Nephron progenitor cell (in vitro differentiated cells): Measurements from ENCODE around the gene LY6G5B.

Experiments
- DNase-seq: peaks from one replicate; pipeline ENCODE4 v3.0.0; 2021
- H3K27ac Mint-ChIP-seq: 2 replicates; pipeline ENCODE4 v1.8.0; 2021; ENCODE audit warnings: mild to moderate bottlenecking, moderate library complexity, mixed read lengths
- H3K27me3 Mint-ChIP-seq: 2 replicates; pipeline ENCODE4 v1.8.0; 2021; ENCODE audit warnings: mild to moderate bottlenecking, low read depth, mixed read lengths; ENCODE audit not compliant: poor library complexity
- H3K36me3 Mint-ChIP-seq: 2 replicates; pipeline ENCODE4 v1.8.0; 2021; ENCODE audit warnings: low read depth, mixed read lengths
- H3K4me1 Mint-ChIP-seq: 2 replicates; pipeline ENCODE4 v1.8.0; 2021; ENCODE audit warnings: mixed read lengths
- H3K4me3 Mint-ChIP-seq: 2 replicates; pipeline ENCODE4 v1.8.0; 2021; ENCODE audit warnings: mild to moderate bottlenecking, moderate library complexity, mixed read lengths
- H3K9me3 Mint-ChIP-seq: 2 replicates; pipeline ENCODE4 v1.8.0; 2021; ENCODE audit warnings: mild to moderate bottlenecking, moderate library complexity, mixed read lengths
- TF ChIP-seq, protein P1 (sequence below): fragments of 200-600 bp; sonication (generic); IDR thresholded peaks from 2 replicates; pipeline ENCODE4 v1.5.0; 2021; ENCODE audit warnings: antibody characterized with exemption

LY6G5B gene

GRCh38 chr6:31654574-31655348 lies 15.0 kb upstream of the LY6G5B start:
- no peak for DNase-seq
- Mint-ChIP-seq H3K36me3 (peaks cover 39% of the 10 kb centered on the region), H3K27ac (no peak overlapping the region), H3K4me1 (peaks cover 75% of the 10 kb centered on the region), H3K27me3 (peaks cover 4% of the 10 kb centered on the region), H3K9me3 (no peaks in the 10 kb centered on the region), H3K4me3 (peak overlapping the region; percentile 23)
- TF ChIP-seq, protein P1, sequence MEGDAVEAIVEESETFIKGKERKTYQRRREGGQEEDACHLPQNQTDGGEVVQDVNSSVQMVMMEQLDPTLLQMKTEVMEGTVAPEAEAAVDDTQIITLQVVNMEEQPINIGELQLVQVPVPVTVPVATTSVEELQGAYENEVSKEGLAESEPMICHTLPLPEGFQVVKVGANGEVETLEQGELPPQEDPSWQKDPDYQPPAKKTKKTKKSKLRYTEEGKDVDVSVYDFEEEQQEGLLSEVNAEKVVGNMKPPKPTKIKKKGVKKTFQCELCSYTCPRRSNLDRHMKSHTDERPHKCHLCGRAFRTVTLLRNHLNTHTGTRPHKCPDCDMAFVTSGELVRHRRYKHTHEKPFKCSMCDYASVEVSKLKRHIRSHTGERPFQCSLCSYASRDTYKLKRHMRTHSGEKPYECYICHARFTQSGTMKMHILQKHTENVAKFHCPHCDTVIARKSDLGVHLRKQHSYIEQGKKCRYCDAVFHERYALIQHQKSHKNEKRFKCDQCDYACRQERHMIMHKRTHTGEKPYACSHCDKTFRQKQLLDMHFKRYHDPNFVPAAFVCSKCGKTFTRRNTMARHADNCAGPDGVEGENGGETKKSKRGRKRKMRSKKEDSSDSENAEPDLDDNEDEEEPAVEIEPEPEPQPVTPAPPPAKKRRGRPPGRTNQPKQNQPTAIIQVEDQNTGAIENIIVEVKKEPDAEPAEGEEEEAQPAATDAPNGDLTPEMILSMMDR = no peak

- Mint-ChIP-seq H3K4me3 (no peak within 1 kb of the TSS), H3K27ac (peak within 1 kb of the TSS; percentile 83), H3K9me3 (no peaks in the 10 kb centered on the region), H3K36me3 (peaks cover 32% of the 10 kb centered on the region), H3K4me1 (peaks cover 75% of the 10 kb centered on the region), H3K27me3 (peaks cover 4% of the 10 kb centered on the region)
- TF ChIP-seq, protein P1 = no peak
- DNase-seq = no peak
Measured at GRCh38 chr6:31655349-31656237, 14.2 kb upstream of the LY6G5B start, which contains the start of gene APOM. APOM (plus strand) TSS chr6:31655894; CDS start chr6:31655967, 73 bp downstream.

- Mint-ChIP-seq H3K9me3 (no peaks in the 10 kb centered on the region), H3K36me3 (peaks cover 32% of the 10 kb centered on the region), H3K4me1 (peaks cover 79% of the 10 kb centered on the region), H3K4me3 (peak overlapping the region; percentile 86), H3K27ac (peak overlapping the region; percentile 68), H3K27me3 (no peaks in the 10 kb centered on the region)
- TF ChIP-seq, protein P1 = no peak
- no peak for DNase-seq
Measured at GRCh38 chr6:31657406-31658157, 12.2 kb upstream of the LY6G5B start.

DNA sequence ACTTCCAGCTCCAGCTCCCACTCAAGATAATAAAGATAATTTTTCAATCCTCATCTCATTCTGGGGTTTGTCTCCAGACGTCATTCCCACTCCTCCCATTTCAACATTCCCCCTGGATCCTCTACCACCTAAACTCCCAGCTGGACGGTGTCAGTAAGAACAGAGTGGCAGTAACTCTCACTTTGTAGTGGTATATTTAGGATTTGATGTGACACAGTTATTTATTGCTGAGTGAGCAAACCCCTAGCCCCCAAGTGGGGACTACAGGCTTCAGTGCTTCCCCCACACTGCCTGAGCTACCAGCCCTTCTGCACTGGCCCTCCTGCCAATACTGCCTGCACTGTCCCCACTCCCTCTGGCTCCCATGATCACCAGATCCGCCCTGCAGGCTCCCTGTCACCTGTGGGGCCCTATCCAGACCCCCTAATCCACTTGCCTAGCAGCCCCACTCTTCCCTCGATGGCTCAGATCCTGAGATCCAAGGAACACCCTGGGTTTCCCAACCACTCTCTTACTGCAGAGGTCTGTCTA lies 11.6 kb upstream of the LY6G5B start:
- H3K9me3 Mint-ChIP-seq = no peaks in the 10 kb centered on the region
- H3K27ac Mint-ChIP-seq = peak overlapping the region; percentile 68
- H3K4me1 Mint-ChIP-seq = peaks cover 77% of the 10 kb centered on the region
- TF ChIP-seq, protein P1 = no peak
- peak overlapping the region; percentile 86 for H3K4me3 Mint-ChIP-seq
- H3K27me3 Mint-ChIP-seq = no peaks in the 10 kb centered on the region
- H3K36me3 Mint-ChIP-seq = peaks cover 34% of the 10 kb centered on the region
- DNase-seq = no peak

DNA sequence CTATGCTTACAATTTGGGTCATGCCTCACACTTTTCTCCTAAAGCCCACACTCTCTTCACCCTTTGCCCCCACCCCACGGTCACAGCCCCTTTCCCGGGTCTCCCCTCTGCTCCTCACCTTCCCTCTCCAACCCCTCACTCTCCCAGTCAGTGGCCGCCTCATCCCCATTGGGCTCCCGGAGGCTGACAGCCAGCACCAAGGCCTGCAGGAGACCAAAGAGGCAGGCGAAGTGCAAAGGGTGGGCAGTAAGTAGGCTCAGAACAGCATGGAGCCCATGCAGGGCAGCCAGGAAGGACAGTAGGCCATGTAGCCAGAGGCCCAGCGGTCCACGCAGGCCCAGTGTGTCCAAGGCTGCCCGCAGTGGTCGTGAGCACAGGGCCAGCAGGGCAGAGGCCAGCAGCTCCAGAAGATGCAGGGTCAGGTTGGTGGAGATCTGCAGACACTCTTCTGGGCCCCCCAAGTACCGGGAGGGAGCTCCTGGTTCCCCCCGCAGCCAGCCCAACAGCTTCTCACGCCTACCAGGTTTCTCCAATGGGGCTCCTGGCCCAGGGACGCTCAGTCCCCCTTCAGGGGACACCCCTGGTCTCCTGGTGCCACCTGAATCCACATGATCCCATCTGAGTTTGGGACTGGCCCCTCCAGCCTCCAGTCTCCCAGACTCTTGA lies 10.7 kb upstream of the LY6G5B start:
- TF ChIP-seq, protein P1 = no peak
- H3K4me1 Mint-ChIP-seq = peaks cover 82% of the 10 kb centered on the region

More for the DNA sequence above, 10.7 kb upstream of the LY6G5B start:
- no peaks in the 10 kb centered on the region for H3K9me3 Mint-ChIP-seq
- DNase-seq = no peak
- H3K36me3 Mint-ChIP-seq = peaks cover 39% of the 10 kb centered on the region
- H3K27me3 Mint-ChIP-seq = no peaks in the 10 kb centered on the region
- peak overlapping the region; percentile 86 for H3K4me3 Mint-ChIP-seq
- H3K27ac Mint-ChIP-seq = peak overlapping the region; percentile 90
